GM19455 (cell line): ENCODE measurements around the gene RASGEF1C.

Experiments used
- ATAC-seq: cut with Tn5 transposase; IDR thresholded peaks from one replicate; pipeline ENCODE4 v1.9.1; 2021; ENCODE audit not compliant: unreplicated experiment

Gene RASGEF1C

GRCh38 chr5:180068519-180069090 is 140.4 kb downstream of the RASGEF1C start:
- no peak for ATAC-seq

- no peak for ATAC-seq
Measured at GRCh38 chr5:180067986-180068385, 141.0 kb downstream of the RASGEF1C start.

- ATAC-seq, result no peak
Measured at GRCh38 chr5:180060192-180060591, 148.8 kb downstream of the RASGEF1C start.

- no peak for ATAC-seq
Measured at GRCh38 chr5:180059326-180059725, 149.7 kb downstream of the RASGEF1C start.

- no peak for ATAC-seq
Measured at GRCh38 chr5:180056153-180056552, 152.9 kb downstream of the RASGEF1C start.

GRCh38 chr5:180054226-180054625 is 154.8 kb downstream of the RASGEF1C start:
- no peak for ATAC-seq

- no peak for ATAC-seq
Measured at GRCh38 chr5:180053061-180053602, 155.9 kb downstream of the RASGEF1C start.

GRCh38 chr5:180052211-180052818 is 156.7 kb downstream of the RASGEF1C start:
- ATAC-seq, result no peak
